Measurements from ENCODE around the gene DPP7.
A peak's percentile ranks its signal among the peaks of the same experiment; 100 is the strongest.

DPP7 gene

DNA sequence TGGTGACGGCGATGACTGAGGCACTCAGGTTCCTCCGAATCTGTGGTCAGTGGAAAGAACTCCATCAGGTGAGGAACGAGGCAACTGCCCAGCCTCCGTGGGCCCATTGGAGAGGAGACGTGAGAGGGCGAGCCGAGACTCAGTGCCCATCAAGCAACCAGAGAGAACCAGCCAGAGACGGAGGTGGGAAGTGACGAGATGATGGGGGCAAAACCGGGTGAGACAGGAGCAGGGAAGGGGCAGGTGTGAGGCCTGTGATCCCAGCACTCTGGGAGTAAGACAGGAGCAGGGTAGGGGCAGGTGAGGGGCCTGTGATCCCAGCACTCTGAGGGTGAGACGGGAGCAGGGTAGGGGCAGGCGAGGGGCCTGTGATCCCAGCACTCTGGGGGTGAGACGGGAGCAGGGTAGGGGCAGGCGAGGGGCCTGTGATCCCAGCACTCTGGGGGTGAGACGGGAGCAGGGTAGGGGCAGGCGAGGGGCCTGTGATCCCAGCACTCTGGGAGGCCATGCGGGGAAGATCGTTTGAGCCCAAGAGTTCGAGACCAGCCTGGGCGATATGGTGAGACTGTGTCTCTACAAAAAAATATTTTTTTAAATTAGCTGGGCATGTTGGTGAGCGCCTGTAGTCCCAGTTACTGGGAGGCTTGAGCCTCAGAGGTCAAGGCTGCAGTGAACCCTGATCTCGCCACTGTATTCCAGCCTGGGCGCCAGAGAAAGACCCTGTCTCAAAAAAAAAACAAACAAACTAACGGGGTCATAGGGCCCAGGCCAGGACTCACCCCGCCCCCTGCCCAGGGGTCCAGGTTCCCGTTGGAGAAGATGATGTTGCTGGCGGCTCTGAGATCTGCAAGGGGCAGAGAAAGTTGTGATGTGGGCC lies 3.4 kb downstream of the DPP7 start:
- no peak for DNase-seq

DNA sequence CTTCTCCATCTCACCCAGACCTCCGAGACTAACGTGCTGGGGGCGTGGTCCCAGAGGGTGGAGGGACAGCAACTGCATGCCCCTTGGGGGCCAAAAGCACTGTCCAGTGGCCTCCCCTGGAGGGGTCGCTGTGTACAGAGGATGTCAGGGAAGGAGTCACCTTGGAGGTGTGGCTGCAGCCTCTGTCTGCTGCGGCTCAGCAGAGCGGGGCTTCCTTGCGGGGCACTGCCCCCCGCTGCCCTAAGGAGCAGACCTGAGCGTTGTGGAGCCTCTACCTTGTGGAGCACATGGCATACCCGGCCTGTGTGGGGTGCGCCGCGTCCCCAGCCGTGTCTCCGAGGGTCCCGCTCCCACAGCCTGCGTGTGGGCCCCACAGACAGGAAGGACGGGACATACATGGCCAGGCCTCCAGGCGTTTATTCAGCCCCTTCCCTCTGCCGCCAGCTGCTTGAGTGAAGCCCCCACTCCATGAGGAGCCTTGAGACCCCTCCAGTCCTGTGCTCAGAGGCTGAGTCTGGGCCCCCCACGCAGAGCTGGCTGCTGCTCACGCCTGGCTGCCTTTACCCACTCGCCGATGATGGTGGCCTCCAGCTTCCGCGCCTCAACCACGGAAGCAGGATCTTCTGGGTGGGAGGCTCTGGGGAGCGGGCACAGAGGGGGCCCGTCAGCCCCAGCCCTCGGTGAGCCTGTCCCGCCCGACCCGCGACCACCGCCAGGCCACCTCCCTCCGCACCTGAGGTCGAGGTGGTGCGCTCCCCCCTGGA lies 4.2 kb downstream of the DPP7 start:
- DNase-seq = no peak

DNA sequence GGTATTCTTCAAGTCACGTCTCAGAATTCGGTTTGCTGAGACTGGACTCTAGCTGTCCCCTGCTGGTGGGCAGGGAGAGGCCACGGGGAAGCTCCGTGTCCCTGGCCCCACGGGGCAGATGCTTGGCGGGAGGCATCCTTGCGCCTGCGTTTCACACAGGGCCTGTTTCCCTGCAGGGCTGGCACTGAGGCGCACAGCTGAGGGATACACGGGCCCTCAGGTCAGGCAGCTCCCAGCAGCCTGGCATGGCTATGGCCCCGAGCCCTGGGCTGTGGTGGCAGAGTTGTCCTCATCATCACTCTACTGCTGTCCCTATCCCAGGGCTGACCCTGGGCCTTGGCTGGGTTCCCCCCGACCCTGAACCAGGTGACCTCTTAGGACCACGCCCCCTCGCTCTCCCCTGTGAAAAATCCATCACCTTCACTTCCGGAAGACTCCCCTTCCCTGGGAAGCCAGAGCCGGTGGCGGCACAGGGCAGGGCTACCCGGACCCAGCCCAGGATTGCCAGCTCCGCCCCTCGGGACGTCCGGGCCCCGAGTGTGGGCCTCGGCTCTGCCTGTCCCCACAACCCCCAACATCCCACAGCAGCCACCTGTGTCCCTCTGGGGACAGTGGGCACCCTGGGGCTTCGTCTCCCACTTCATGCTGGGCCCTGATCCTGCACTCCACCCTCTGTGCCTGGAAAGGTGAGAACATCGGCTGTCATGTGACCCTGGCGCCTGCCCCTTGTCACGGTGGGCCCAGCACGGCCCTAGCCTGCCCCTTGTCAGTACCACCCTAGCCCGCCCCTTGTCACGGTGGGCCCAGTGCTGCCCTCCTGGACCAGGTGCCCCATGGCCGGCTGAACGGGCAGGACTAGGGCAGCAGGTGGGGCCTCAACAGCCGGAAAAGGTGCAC lies 5.0 kb downstream of the DPP7 start:
- DNase-seq = no peak

DNA sequence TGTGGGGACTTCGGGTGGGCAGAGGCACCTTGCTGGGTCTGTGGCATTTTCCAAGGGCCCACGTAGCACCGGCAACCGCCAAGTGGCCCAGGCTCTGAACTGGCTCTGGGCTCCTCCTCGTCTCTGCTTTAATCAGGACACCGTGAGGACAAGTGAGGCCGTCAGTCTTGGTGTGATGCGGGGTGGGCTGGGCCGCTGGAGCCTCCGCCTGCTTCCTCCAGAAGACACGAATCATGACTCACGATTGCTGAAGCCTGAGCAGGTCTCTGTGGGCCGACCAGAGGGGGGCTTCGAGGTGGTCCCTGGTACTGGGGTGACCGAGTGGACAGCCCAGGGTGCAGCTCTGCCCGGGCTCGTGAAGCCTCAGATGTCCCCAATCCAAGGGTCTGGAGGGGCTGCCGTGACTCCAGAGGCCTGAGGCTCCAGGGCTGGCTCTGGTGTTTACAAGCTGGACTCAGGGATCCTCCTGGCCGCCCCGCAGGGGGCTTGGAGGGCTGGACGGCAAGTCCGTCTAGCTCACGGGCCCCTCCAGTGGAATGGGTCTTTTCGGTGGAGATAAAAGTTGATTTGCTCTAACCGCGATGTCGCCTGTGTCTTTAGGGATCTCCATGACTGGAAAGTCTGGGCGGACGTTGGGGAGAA lies 5.8 kb downstream of the DPP7 start:
- peak; percentile 11 for DNase-seq

DNA sequence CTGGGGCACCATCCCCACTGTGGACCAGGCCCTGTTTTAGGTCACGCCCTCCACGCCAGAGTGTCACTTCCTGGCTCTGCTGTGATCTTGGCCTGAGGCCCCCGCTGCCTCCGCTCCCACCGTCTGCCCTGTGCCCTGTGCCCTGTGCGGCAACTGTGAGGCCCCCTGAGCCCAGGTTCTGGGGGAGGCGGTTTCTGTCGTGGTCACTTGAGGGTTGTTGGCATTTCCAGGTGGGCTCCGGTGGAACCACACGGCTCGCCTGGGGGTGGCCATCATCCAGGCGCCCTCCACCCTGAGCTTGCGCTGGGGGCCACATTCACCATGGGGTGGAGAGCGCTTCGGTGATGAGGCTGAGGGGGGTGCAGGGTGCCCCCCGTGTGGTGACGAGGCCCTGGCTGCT lies 6.6 kb downstream of the DPP7 start:
- no peak for DNase-seq

DNA sequence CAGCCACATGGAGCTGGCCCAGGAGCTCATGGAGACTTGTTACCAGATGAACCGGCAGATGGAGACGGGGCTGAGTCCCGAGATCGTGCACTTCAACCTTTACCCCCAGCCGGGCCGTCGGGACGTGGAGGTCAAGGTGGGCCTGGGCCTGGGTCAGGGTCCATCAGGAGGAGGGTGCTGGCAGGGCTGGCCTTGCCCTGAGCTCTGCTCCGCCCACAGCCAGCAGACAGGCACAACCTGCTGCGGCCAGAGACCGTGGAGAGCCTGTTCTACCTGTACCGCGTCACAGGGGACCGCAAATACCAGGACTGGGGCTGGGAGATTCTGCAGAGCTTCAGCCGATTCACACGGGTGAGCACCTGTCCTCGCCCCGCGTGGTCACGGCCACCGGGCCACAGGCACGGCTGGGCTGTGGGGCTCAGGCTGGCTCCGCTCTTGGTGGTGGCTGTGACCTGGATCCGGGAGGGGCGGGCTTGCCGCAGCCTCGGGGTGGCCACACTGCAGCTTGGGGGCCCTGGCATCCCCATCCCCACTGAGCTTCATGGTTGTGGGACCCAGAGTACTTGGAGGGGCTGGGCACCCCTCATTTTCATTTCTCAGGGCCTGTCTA lies 7.1 kb downstream of the DPP7 start:
- DNase-seq = no peak

DNA sequence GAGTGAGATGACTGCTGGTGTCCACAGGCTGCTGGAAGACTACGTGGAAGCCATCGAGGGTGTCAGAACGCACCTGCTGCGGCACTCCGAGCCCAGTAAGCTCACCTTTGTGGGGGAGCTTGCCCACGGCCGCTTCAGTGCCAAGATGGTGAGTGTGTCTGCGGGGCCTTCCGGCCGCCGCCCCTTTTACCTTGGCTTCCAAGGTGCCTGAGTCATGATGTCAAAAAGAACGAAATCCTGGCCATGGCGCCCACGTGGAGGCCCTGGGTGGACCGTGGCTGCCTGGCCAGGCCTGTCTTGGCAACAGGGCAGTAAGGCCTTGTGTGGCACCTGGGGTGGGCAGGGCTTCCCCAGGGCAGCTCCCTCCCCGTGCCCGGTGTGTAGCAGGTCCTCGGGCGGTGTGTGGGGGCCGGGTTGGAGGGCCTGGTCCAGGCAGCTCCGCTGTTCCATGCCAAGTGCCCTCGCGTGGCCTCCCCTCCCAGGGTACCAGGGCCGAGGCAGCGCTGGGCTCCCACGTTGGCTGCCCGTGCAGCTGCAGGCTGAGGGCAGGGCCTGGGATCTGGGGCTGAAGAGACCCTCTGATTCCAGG lies 7.8 kb downstream of the DPP7 start:
- no peak for DNase-seq

DNA sequence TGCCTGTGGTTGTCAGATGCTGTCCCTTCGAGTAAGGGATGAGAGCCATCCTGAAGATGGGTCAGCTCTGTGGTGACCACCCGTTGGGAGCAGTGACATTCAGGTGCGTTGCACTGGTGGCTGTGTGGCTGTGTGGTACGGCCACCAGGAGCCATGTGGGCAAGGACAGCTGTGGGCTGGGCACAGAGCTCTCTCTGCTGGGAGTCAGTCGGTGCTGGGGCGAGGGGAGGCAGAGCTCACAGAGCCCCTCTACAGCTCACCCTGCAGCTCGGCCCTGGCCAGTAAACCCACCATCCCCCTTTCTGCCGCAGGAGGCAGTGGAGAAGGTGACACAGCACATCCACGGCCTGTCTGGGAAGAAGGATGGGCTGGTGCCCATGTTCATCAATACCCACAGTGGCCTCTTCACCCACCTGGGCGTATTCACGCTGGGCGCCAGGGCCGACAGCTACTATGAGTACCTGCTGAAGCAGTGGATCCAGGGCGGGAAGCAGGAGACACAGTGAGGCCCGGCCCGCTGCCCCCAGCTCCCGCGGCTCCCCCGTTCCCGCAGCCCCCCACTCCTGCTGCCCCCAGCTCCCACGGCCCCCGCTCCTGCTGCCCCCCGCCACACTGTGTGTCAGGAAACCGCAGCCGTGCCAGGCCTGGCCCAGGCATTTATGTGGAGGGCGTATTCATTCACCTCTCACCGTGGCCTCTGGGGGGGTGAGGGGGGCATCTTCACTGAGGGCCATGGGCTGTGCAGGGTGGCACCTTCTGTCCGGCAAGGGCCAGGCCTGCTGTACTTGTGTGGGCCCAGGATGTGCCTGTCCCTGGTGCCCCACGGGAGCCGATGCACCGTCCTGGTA lies 8.5 kb downstream of the DPP7 start:
- no peak for DNase-seq

DNA sequence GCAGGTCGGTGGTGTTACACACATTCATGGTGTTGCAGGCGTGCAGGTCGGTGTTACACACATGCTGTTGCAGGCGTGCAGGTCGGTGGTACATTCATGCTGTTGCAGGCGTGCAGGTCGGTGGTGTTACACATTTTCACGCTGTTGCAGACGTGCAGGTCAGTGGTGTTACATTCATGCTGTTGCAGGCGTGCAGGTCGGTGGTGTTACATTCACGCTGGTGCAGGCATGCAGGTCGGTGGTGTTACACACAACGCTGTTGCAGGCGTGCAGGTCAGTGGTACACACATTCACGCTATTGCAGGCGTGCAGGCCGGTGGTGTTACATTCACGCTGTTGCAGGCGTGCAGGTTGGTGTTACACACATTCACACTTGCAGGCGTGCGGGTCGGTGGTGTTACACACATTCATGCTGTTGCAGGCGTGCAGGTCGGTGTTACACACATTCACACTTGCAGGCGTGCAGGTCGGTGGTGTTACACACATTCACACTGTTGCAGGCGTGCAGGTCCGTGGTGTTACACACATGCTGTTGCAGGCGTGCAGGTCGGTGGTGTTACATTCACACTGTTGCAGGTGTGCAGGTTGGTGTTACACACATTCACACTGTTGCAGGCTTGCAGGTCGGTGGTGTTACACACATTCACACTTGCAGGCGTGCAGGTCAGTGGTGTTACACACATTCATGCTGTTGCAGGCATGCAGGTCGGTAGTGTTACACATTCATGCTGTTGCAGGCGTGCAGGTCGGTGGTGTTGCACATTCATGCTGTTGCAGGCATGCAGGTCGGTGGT lies 11.1 kb downstream of the DPP7 start:
- no peak for DNase-seq

DNA sequence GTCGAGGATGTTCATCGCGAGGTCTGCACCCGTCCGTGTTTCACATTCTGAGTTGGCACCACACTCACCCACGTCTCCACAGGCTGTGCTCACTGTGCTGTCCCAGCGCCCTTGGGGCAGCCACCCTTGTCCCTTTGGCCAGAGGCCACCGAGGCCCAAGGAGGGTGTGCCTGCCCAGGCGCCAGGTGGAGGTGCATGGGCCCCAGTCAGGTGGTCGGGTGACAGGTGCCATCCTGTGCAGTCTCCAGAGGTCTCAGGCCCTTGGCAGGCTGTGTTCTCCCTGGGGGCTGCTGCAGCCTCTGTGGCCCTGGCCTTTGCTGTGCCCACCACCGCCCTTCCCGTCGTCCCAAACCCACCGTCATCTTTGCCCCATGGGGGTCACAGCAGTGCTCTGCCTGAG lies 15.3 kb downstream of the DPP7 start:
- no peak for DNase-seq

DNA sequence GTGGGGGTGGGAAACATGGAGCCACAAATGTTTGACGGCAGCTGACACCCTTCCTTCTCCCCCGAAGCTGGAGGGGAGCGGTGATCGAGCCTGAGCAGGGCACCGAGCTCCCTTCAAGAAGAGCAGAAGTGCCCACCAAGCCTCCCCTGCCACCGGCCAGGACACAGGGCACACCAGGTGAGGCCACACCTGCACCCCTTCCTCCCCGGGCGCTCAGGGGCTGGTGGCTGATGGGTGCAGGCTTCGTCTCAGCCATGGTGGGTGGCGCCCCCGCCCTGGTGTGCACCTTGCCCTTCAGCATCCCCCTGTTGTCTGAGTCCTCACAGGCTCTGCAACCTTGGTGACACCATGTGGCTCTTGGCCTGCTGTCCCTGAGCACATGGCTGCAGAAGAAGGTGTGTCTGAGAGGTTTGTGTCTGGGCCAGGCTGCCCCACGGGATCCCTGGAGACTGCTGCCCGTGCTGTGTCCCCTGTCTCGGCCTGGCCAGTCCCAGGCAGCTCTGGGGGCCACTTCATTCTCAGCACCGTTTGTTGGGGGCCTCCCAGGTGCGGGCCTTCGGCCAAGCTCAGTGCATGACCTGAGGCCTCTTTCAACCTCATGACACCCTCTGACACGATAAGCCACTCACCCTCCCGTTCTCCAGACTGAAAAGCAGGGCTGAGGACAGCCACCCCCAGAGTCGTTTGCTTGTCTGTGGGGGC lies 16.6 kb downstream of the DPP7 start:
- no peak for DNase-seq

DNA sequence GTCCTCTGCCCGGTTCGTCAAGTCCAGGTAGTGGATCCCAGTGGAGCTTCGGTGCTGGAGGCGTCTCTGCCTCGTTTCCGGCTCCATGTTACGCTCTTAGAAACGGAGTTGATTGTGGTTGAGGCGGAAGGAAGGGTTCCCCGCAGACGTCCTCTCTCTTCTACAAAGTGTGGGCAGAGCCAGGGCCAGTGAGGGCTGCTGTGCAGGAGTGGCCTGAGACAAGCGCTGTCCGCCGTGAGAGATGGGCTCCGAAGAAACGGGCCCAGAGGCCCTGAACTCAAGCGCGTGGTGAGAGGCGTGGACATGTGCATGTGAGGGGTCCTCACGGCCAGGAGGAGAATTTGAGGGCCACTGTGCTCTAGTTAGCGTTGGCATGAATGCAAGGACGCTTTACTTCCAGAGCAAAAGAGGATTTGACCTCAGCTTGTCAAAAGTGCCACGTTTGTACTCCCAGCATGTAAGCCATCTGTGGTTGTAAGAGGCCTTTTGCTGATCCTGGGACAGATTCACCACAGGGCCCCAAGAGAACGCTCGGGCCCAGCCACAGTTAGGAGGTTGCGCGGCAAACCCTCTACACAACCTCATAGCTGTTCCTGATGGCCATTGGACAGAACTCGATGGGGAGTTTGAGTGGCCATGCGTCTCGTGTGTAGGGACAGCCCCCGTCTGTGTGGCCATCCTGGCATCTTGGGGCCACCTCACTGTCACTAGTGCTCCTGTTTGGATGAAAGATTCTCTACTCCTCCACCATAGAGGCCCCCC lies 17.6 kb downstream of the DPP7 start:
- no peak for DNase-seq

DNA sequence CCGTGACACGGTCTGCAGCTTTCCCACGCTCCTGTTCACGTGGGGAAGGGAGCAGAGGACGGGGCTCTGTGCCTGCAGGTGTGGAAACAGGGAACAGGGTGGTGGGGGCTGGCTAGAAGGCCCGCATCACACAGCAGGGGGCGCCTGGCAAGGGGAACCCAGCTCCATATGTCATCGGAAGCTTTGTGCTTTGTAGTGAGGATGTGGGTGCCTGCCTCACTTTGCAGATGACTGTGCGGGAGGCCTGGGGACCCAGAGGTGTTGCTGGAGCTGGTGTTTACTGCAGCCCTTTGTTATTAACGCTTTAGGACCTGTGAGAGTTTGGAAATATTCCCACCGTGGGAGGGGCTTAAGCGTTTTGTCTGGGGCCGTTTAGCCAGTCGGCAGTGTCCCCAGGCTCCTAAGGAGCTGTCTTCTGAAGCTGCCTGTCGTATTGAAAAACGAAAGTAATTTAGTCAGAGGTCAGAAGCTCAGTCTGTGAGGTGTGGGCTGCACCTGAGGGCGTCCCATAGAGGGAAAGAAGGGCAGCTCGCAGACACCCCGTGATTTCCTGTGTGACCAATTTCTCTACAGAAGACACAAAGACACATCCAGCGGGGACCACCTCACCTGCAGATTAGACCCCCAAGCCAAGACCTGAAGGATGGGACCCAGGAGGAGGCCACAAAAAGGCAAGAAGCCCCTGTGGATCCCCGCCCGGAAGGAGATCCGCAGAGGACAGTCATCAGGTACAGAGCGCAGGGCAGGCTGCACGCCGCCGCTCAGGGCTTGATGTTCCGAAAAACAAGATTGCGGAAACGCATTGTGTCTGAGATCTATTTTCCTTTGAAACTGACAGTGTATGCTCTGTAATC lies 18.6 kb downstream of the DPP7 start:
- DNase-seq = no peak

DNA sequence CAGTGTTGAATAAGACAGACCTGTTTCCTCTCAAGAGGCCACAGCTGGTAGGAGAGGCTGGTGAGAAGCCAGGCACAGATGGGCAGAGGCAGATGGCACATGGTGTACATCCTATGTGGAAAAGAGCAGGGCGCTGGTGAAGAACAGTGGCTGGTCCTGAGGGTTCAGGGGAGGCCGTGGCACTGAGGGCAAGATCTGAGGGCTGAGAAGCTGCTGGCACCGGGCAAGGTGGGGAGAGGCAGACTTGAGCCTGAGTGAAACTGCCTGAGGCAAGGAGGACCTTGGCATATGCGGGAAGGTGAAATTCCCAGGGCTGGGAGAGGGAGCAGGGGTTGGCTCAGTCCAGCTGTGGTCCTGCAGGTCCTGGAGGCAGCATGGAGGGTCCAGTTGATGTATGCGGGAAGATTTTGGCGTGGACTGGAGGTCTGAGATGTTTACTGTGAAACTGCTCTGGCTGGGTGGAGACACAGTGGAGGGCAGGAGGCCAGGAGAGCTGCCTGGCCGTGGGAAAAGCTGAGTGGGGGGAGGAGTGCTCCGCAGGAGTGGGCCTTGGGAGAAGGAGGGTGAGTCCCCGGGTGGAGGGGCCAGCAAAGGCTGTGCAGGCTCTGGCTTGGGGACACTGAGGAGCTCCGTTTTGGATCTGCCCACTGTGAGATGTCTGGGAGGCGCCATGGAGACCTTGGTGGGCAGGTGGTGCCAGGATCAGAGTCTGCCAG lies 25.1 kb downstream of the DPP7 start:
- DNase-seq = peak; percentile 14

DNA sequence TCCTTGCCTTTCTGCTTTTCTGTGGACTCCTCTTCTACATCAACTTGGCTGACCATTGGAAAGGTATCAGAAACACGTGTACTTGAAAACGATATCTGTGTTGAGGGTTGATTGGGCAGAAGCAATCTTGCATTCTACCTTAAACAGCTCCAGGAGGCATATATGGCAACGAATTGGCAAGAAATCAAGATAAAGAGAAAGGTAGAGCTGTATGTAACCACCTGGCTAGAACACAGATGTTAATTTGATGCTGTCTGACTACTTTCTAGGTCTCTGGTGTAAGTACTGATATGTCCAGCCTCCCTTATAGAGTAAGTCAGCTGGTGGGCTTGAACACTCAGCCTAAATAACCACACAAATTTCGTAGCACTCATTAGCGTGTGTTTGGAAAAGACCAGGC lies 26.4 kb downstream of the DPP7 start:
- DNase-seq = no peak

DNA sequence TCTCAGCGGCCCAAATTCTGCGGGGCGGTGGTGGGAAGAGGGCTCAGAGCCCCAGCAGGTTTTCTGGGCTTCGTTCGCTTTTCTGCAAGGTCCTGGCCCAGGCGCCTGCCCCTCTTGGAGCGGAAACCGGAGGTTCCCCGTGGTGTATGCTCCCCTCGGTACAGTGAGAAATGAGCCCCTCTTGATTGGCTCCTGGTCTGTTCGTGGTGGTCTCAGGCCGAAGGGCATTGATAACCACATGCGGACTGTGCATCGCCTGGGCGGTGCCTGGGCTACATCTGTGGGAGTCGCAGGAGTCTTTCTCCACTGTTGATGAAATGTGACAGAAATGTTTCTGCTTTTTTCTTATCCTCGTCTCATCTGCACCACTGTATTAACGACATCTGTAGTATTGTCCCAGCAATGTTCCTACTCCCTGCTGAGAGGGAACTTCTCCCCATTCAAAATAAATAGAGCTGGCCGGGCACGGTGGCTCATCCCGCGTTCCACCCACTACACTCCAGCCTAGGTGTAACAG lies 27.1 kb downstream of the DPP7 start:
- DNase-seq = peak; percentile 18

Measured in MV-4-11 (cell line).